ENCODE measurements around the gene CRYBB1.

- TF ChIP-seq POLR2A (IDR thresholded peaks at IDR 0.05; ENCODE audit: low read length) (peak; percentile 59), GATA1 (IDR thresholded peaks at IDR 0.05; ENCODE audit: low read depth, low read length) (no peak)
Measured at GRCh38 chr22:26585104-26585790, 32.6 kb downstream of the CRYBB1 start.

All from erythroblast (primary cell).